Caco-2 (cell line): ENCODE measurements around the gene TBX6. TPM values are rescaled to one million over a fixed set of nuclear protein-coding genes. Genes with fewer than 3 reads are reported as not detected.

ENCODE experiments used
- BruUV-seq: library from RNA; stranded (reverse); fragments of 400-500 nt; replicated peaks from 2 replicates; lab custom pipeline; 2021; lab: Mats Ljungman, UMichigan
- CTCF ChIA-PET: fragments of 300-600 bp; sonication (Branson Sonifier 250); formaldehyde crosslinking; loops from one replicate; lab custom pipeline; 2022; ENCODE audit warnings: antibody characterized with exemption; lab: Charles Lee
- POLR2A ChIA-PET: fragments of 300-600 bp; sonication (Branson Sonifier 250); formaldehyde crosslinking; loops from one replicate; lab custom pipeline; 2022; ENCODE audit warnings: antibody characterized with exemption; lab: Charles Lee
- DNase-seq, 2 experiments: peaks; one replicate each; pipeline versions ENCODE4 v3.0.0 to v3.0.0-alpha.2; 2020 to 2022
- H3K27me3 ChIP-seq: replicated peaks from 2 replicates; pipeline ENCODE4 v1.6.0; 2011; ENCODE audit warnings: low read length; ENCODE audit not compliant: control insufficient read depth, insufficient read depth
- H3K36me3 ChIP-seq: 2 replicates; pipeline ENCODE4 v1.5.1; 2011; ENCODE audit warnings: low read length; ENCODE audit not compliant: control insufficient read depth, insufficient read depth
- H3K4me1 ChIP-seq: fragments of 250-450 bp; sonication (Bioruptor Pico); 2 replicates; pipeline ENCODE4 v1.5.1; 2020; ENCODE audit warnings: mild to moderate bottlenecking
- H3K4me3 ChIP-seq: 2 replicates; pipeline ENCODE4 v1.5.1; 2011; ENCODE audit warnings: low read depth, mild to moderate bottlenecking, control low read depth, low read length
- H3K9me3 ChIP-seq: fragments of 250-450 bp; sonication (Bioruptor Pico); 2 replicates; pipeline ENCODE4 v1.5.1; 2020; ENCODE audit warnings: mild to moderate bottlenecking, moderate library complexity
- H3K27ac Mint-ChIP-seq: one replicate; pipeline ENCODE4 v1.8.0; 2022; ENCODE audit warnings: mixed read lengths; ENCODE audit not compliant: unreplicated experiment
- H3K27me3 Mint-ChIP-seq: one replicate; pipeline ENCODE4 v1.8.0; 2022; ENCODE audit warnings: mixed read lengths; ENCODE audit not compliant: insufficient read depth, unreplicated experiment
- H3K36me3 Mint-ChIP-seq: one replicate; pipeline ENCODE4 v1.8.0; 2022; ENCODE audit warnings: mild to moderate bottlenecking, mixed read lengths; ENCODE audit not compliant: insufficient read depth, unreplicated experiment
- H3K4me1 Mint-ChIP-seq: one replicate; pipeline ENCODE4 v1.8.0; 2022; ENCODE audit warnings: low read depth, mixed read lengths; ENCODE audit not compliant: unreplicated experiment
- H3K4me3 Mint-ChIP-seq: one replicate; pipeline ENCODE4 v1.8.0; 2022; ENCODE audit warnings: mild to moderate bottlenecking, moderate library complexity, mixed read lengths; ENCODE audit not compliant: unreplicated experiment
- H3K9me3 Mint-ChIP-seq: one replicate; pipeline ENCODE4 v1.8.0; 2022; ENCODE audit warnings: mixed read lengths; ENCODE audit not compliant: unreplicated experiment
- CTCF ChIP-seq, 2 experiments: fragments of 200-600 bp in 1 of 2; IDR thresholded peaks; 1 replicate in 1 of 2; 2 replicates in 1 of 2; pipeline versions ENCODE4 v1.5.1 to v1.8.0; 2011 to 2022; ENCODE audit warnings: antibody characterized with exemption in 1 of 2, control low read depth in 1 of 2, inconsistent platforms in 1 of 2, low read depth in 1 of 2, low read length in 1 of 2, mild to moderate bottlenecking in 1 of 2, moderate library complexity in 1 of 2; ENCODE audit not compliant: insufficient read depth in 1 of 2, severe bottlenecking in 1 of 2, unreplicated experiment in 1 of 2
- intact Hi-C: fragments of 100-400 bp; cut with micrococcal nuclease; formaldehyde crosslinking; loops from one replicate; pipeline ENCODE4 v1.10.0; 2022; ENCODE audit not compliant: unreplicated experiment
- total RNA-seq: library from RNA; stranded (reverse); gene quantifications from 2 replicates; pipeline ENCODE4 v1.2.3, GENCODE V29; 2022

The TBX6 gene
- total RNA-seq, 1 experiment from 2014 or later = 1.1 TPM

DNA sequence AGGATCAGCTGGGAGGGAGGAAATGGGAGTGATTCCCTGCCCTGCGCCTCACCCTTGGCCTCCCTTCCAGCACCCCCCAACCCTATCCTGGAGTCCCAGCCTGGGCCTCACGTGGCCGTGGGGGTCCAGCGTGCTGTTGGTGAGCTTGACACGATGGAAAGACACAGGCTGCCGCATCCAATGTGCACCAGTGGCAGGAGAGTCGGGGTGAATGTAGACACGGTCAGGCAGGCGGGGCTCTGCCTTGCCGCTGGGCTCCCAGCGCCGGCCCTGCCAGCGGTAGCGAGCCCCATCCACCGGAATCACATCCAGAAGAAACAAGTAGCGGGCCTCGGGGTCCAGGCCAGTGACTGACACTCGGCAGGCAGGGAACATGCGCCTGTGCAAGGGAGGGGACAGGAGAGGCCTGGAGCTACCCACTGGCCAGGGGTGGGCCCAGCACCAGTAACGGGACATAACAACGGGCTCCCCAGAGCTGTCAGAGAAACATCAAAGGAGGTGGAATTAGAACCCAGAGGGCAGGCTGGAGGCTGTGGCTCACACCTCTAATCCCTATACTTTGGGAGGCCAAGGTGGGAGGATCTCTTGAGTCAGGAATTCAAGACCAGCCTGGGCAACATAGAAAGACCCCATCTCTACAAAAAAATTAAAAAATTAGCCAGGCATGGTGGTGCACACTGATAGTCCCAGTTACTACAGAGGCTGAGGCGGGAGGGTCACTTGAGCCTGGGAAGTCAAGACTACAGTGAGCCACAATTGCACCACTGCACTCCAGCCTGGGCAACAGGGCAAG, 2.7 kb downstream of the TBX6 start:
- Mint-ChIP-seq H3K27ac (peak overlapping the region; percentile 27), H3K4me1 (peaks cover 7% of the 10 kb centered on the region), H3K9me3 (no peaks in the 10 kb centered on the region), H3K27me3 (no peaks in the 10 kb centered on the region), H3K36me3 (peaks cover 43% of the 10 kb centered on the region), H3K4me3 (no peak overlapping the region)
- H3K4me1 ChIP-seq = peaks cover 13% of the 10 kb centered on the region
- no TSS peak for BruUV-seq
- TF ChIP-seq CTCF (IDR thresholded peaks at IDR 0.05; ENCODE audit: insufficient read depth in 1 of 2, low read depth in 1 of 2, low read length in 1 of 2, severe bottlenecking in 1 of 2, unreplicated experiment in 1 of 2) = no peak
- H3K27me3 ChIP-seq = no peaks in the 10 kb centered on the region
- intact Hi-C loops = no loop called here
- H3K9me3 ChIP-seq = no peaks in the 10 kb centered on the region
- H3K4me3 ChIP-seq = no peak overlapping the region
- POLR2A ChIA-PET = interaction anchor here (0.6 kb wide), 1 partner anchor 341 kb away, joined by 3 read pairs; the partner anchor contains the start of gene DCTPP1
- DNase-seq = no peak
- CTCF ChIA-PET = interaction anchor here (0.7 to 1.3 kb wide), 2 partner anchors 21 to 53 kb away, joined by 3 to 5 read pairs; no protein-coding TSS in a partner anchor
- H3K36me3 ChIP-seq = no peaks in the 10 kb centered on the region; the same call in 1 of the 2 replicates

DNA sequence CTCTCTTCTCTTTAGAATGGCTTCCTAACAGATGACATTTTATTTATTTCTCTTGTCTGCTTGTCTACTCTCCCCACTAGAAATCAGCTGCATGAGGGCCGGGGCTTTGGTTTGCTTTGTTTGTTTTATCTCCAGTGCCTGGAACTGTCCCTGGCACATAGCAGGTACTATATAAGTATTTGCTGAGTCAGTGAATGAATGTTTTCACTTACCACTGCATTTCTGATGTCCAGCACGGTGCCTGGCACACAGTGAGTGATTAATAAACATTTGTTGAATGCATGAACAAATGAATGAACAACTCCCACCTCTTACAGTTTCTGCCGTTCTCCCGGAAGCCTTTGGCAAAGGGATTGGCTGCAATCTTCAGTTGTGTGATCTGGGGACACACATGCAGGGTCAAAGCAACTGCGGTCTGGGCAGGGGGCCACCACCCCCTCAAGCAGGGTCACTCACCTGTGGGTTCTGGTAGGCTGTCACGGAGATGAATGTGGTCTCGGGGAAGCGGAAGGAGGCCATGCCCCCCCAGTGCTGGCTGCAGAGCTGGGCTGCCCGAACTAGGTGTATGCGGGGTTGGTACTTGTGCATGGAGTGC, 3.4 kb downstream of the TBX6 start:
- CTCF ChIA-PET = no interaction called here
- no peaks in the 10 kb centered on the region for H3K9me3 ChIP-seq
- H3K36me3 Mint-ChIP-seq = peaks cover 45% of the 10 kb centered on the region
- H3K27ac Mint-ChIP-seq = peak overlapping the region; percentile 27
- no peaks in the 10 kb centered on the region for H3K27me3 ChIP-seq
- no peaks in the 10 kb centered on the region for H3K27me3 Mint-ChIP-seq
- peaks cover 13% of the 10 kb centered on the region for H3K4me1 ChIP-seq
- H3K4me3 Mint-ChIP-seq = no peak overlapping the region
- peaks cover 6% of the 10 kb centered on the region for H3K4me1 Mint-ChIP-seq
- DNase-seq = no peak
- no peaks in the 10 kb centered on the region; the same call in 1 of the 2 replicates for H3K36me3 ChIP-seq
- H3K4me3 ChIP-seq = no peak overlapping the region
- no TSS peak for BruUV-seq
- TF ChIP-seq CTCF (IDR thresholded peaks at IDR 0.05; ENCODE audit: insufficient read depth in 1 of 2, low read depth in 1 of 2, low read length in 1 of 2, severe bottlenecking in 1 of 2, unreplicated experiment in 1 of 2) = no peak
- intact Hi-C loops = no loop called here
- H3K9me3 Mint-ChIP-seq = no peaks in the 10 kb centered on the region
- POLR2A ChIA-PET = no interaction called here

GRCh38 chr16:30087181-30087898, 4.4 kb downstream of the TBX6 start:
- Mint-ChIP-seq H3K4me1 (no peaks in the 10 kb centered on the region), H3K4me3 (no peak overlapping the region), H3K36me3 (peaks cover 49% of the 10 kb centered on the region), H3K27ac (peak overlapping the region; percentile 27), H3K9me3 (no peaks in the 10 kb centered on the region), H3K27me3 (no peaks in the 10 kb centered on the region)
- H3K4me3 ChIP-seq = no peak overlapping the region
- H3K4me1 ChIP-seq = peaks cover 8% of the 10 kb centered on the region
- no TSS peak for BruUV-seq
- intact Hi-C loops = no loop called here
- no peaks in the 10 kb centered on the region for H3K9me3 ChIP-seq
- no peaks in the 10 kb centered on the region for H3K27me3 ChIP-seq
- DNase-seq = no peak
- H3K36me3 ChIP-seq = no peaks in the 10 kb centered on the region; the same call in 1 of the 2 replicates
- POLR2A ChIA-PET = interaction anchor here (0.6 kb wide), 1 partner anchor 33 kb away, joined by 4 read pairs; no protein-coding TSS in a partner anchor
- no peak for TF ChIP-seq CTCF (IDR thresholded peaks at IDR 0.05; ENCODE audit: insufficient read depth in 1 of 2, low read depth in 1 of 2, low read length in 1 of 2, severe bottlenecking in 1 of 2, unreplicated experiment in 1 of 2)
- CTCF ChIA-PET = no interaction called here
